Heart right ventricle (tissue), 16 donors: ENCODE measurements around the gene DBR1. TPM values are rescaled to one million over a fixed set of nuclear protein-coding genes. Genes with fewer than 3 reads are reported as not detected.

ENCODE experiments used
- ATAC-seq, 8 donors: fragments of 200-7000 bp; cut with Tn5 transposase; one replicate each; pipeline ENCODE4 v1.9.1; 2020; ENCODE audit warnings: mild to moderate bottlenecking in 8 of 8, moderate library complexity in 8 of 8, moderate number of reproducible peaks in 1 of 8
- DNase-seq, 2 donors: peaks; one replicate each; pipeline ENCODE4 v3.0.0-alpha.2; 2020
- H3K27ac ChIP-seq, 10 donors: fragments of 200-600 bp; sonication (generic) in 2 of 10; one replicate each; pipeline versions ENCODE4 v1.5.0 to v1.8.0; 2020 to 2022; ENCODE audit warnings: mild to moderate bottlenecking in 3 of 10
- H3K27me3 ChIP-seq, 7 donors: fragments of 200-600 bp; one replicate each; pipeline ENCODE4 v1.8.0; 2021 to 2022; ENCODE audit warnings: mild to moderate bottlenecking in 2 of 7
- H3K36me3 ChIP-seq, 9 donors: fragments of 200-600 bp; sonication (generic) in 1 of 9; one replicate each; pipeline versions ENCODE4 v1.5.0 to v1.8.0; 2020 to 2022; ENCODE audit warnings: mild to moderate bottlenecking in 2 of 9
- H3K4me1 ChIP-seq, 9 donors: fragments of 200-600 bp; sonication (generic) in 1 of 9; one replicate each; pipeline versions ENCODE4 v1.5.0 to v1.8.0; 2020 to 2022; ENCODE audit warnings: mild to moderate bottlenecking in 4 of 9
- H3K4me3 ChIP-seq, 10 donors: fragments of 200-600 bp; sonication (generic) in 2 of 10; one replicate each; pipeline versions ENCODE4 v1.5.0 to v1.8.0; 2020 to 2022; ENCODE audit warnings: mild to moderate bottlenecking in 7 of 10, moderate library complexity in 2 of 10
- H3K9me3 ChIP-seq, 11 donors: fragments of 200-600 bp in 10 of 11; sonication (generic) in 2 of 11; one replicate each; pipeline versions ENCODE4 v1.5.0 to v1.8.0; 2013 to 2022; ENCODE audit warnings: mild to moderate bottlenecking in 2 of 11, control low read depth in 1 of 11, moderate library complexity in 1 of 11
- CTCF ChIP-seq, 9 donors: fragments of 200-600 bp; sonication (generic) in 2 of 9; IDR thresholded peaks; one replicate each; pipeline versions ENCODE4 v1.5.0 to v1.8.0; 2021 to 2022; ENCODE audit warnings: antibody characterized with exemption in 9 of 9, mild to moderate bottlenecking in 5 of 9, moderate library complexity in 1 of 9
- WGBS, 2 donors: extraction: QIAGEN DNeasy Blood & Tissue Kit; methylation state at CpG; one replicate each; pipeline ENCODE4 v1.1.7; 2013; ENCODE audit warnings: inconsistent platforms in 1 of 2; 5-methylcytosine and 5-hydroxymethylcytosine counted together
- intact Hi-C, 10 donors: fragments of 100-400 bp; cut with DNase I; formaldehyde crosslinking; loops; one replicate each; pipeline versions ENCODE4 v1.11.1 to v1.14.2; 2022
- polyA plus RNA-seq, 2 donors: library from polyadenylated mRNA; stranded (reverse); fragments of 200-250 nt; gene quantifications; one replicate each; pipeline ENCODE4 v1.2.3, GENCODE V29; 2013
- total RNA-seq, 10 donors: library from RNA; stranded (reverse); fragmentation: NEBNext Ultra II Directional in 3 of 10; extraction: Animal tissue kit (Norgen Biotek cat#: 25700) in 3 of 10; gene quantifications; one replicate each; pipeline versions ENCODE4 v1.2.1 to v1.2.4, GENCODE V29; 2021 to 2023
- donor health status: Arrhythmogenic right ventricular cardiomyopathy.
- donor health status: ischemic (EF 13 %, LVEDD 7.1; RV severe dilation, severe dysfunction).
- donor health status: healthy with polysubstance abuse.
- donor health status: DM: no; HTN: yes; CAD: no.
- donor health status: DM: no; HTN: no; CAD: no.
- donor health status: ischemic (EF 25% LVEDD 6.9; RV normal size, moderate dysfunction).
- donor health status: ischemic (EF 25% LVEDD 5.7; RV mildly dilated, moderate dysfunction).
- donor health status: healthy.
- donor health status: DM: yes; HTN: yes; CAD: no.
- donor health status: Ischemic cardiomyopathy.
- donor health status: ischemic (EF 35%, LVEDD 5.7; RV mildly dilated, moderate dysfunction).
- donor health status: nonischemic (EF 11% LVEDD 7.7; RV severe dilation, severe dysfunction).
- donor health status: DM: yes; HTN: yes; CAD: no.
- donor health status: PGD.
- donor health status: ischemic (EF 29% LVEDD 5.4; RV normal size, mild dysfunction).
- donor health status: nonischemic (EF 23%, LVEDD 6.1; RV moderate dilation, normal function).

Gene DBR1
- total and polyA plus RNA-seq, 12 donors, result 3.3 to 10.5 (median 8.8) TPM

- ATAC-seq (peak in 2 of 8 donors; percentile 53 to 65), DNase-seq (no peak)
- Histone ChIP-seq H3K36me3 (no peaks in the 10 kb centered on the region), H3K4me3 (no peak overlapping the region), H3K27ac (peak overlapping the region in 1 of 10 donors; percentile 86), H3K4me1 (peaks cover 0 to 51% (median 0%) of the 10 kb centered on the region in 9 donors), H3K9me3 (no peaks in the 10 kb centered on the region), H3K27me3 (no peaks in the 10 kb centered on the region)
- WGBS, 2 donors, result 64 to 70% methylated on average over 3 of the region's 3 CpGs
- no peak for TF ChIP-seq CTCF (IDR thresholded peaks at IDR 0.05)
- intact Hi-C loops, result no loop called here
Observed at GRCh38 chr3:138135146-138135832, 39.4 kb downstream of the DBR1 start.

- DNase-seq, result no peak
- intact Hi-C loops, result no loop called here
- 68 to 89% methylated on average over 1 of the region's 1 CpG for WGBS, 2 donors
Observed at GRCh38 chr3:138132239-138132638, 42.5 kb downstream of the DBR1 start, which contains the start of gene A4GNT. Gene A4GNT (minus strand): TSS chr3:138132390. CDS start chr3:138131256, 1,134 bp downstream.

GRCh38 chr3:138127636-138128365, 46.9 kb downstream of the DBR1 start:
- 78 to 85% methylated on average over 1 of the region's 1 CpG for WGBS, 2 donors
- H3K4me3 ChIP-seq, result no peak overlapping the region
- DNase-seq (no peak), ATAC-seq (no peak)
- intact Hi-C loops, result no loop called here
- peaks cover 0 to 4% (median 0%) of the 10 kb centered on the region in 11 donors for H3K9me3 ChIP-seq
- H3K4me1 ChIP-seq, result peaks cover 0 to 25% (median 6%) of the 10 kb centered on the region in 9 donors
- no peaks in the 10 kb centered on the region for H3K27me3 ChIP-seq
- H3K27ac ChIP-seq, result no peak overlapping the region
- H3K36me3 ChIP-seq, result no peaks in the 10 kb centered on the region
- TF ChIP-seq CTCF (IDR thresholded peaks at IDR 0.05), result no peak

More at GRCh38 chr3:138132239-138132638, 42.5 kb downstream of the DBR1 start, which contains the start of gene A4GNT:
- H3K27ac ChIP-seq, result no peak within 1 kb of the TSS
- ATAC-seq, result no peak
- H3K9me3 ChIP-seq, result no peaks in the 10 kb centered on the region
- no peaks in the 10 kb centered on the region for H3K27me3 ChIP-seq
- H3K4me1 ChIP-seq, result peaks cover 0 to 31% (median 0%) of the 10 kb centered on the region in 9 donors
- no peaks in the 10 kb centered on the region for H3K36me3 ChIP-seq
- TF ChIP-seq CTCF (IDR thresholded peaks at IDR 0.05), result no peak
- H3K4me3 ChIP-seq, result no peak within 1 kb of the TSS

GRCh38 chr3:138125548-138126221, 49.0 kb downstream of the DBR1 start:
- peaks cover 0 to 4% (median 0%) of the 10 kb centered on the region in 11 donors for H3K9me3 ChIP-seq
- peak; percentile 57 to 84 (median 77) for ATAC-seq
- no peak for TF ChIP-seq CTCF (IDR thresholded peaks at IDR 0.05)
- intact Hi-C loops, result no loop called here
- no peak for DNase-seq
- peaks cover 0 to 25% (median 6%) of the 10 kb centered on the region in 9 donors for H3K4me1 ChIP-seq
- no peaks in the 10 kb centered on the region for H3K27me3 ChIP-seq
- WGBS, 2 donors, result 37 to 38% methylated on average over 5 of the region's 5 CpGs
- no peaks in the 10 kb centered on the region for H3K36me3 ChIP-seq
- no peak overlapping the region for H3K4me3 ChIP-seq
- peak overlapping the region in 4 of 10 donors; percentile 25 to 83 (median 42) for H3K27ac ChIP-seq
